SK-N-SH treated with all-trans-retinoic acid at 6 μM for 48 hours (cell line): ENCODE results near the gene FHOD1.

Experiments used
- CSDC2 ChIP-seq: fragments of 250-450 bp; sonication (Bioruptor Pico); IDR thresholded peaks from 2 replicates; pipeline ENCODE4 v1.5.0; 2020; ENCODE audit warnings: mild to moderate bottlenecking, moderate library complexity
- GLIS3 ChIP-seq: fragments of 250-450 bp; sonication (Bioruptor Pico); IDR thresholded peaks from 2 replicates; pipeline ENCODE4 v1.5.0; 2020; ENCODE audit warnings: mild to moderate bottlenecking, moderate library complexity
- RARB ChIP-seq: fragments of 250-450 bp; sonication (Bioruptor Pico); IDR thresholded peaks from 2 replicates; pipeline ENCODE4 v1.8.0; 2021; ENCODE audit warnings: mild to moderate bottlenecking, moderate library complexity
- SNAI2 ChIP-seq: fragments of 250-450 bp; sonication (Bioruptor Pico); IDR thresholded peaks from 2 replicates; pipeline ENCODE4 v1.5.0; 2020; ENCODE audit warnings: mild to moderate bottlenecking, moderate library complexity
- TCF4 ChIP-seq: fragments of 250-450 bp; sonication (Bioruptor Pico); IDR thresholded peaks from 2 replicates; pipeline ENCODE4 v1.8.0; 2021; ENCODE audit warnings: mild to moderate bottlenecking, moderate library complexity, borderline replicate concordance
- ZFP3 ChIP-seq: fragments of 250-450 bp; sonication (Bioruptor Pico); IDR thresholded peaks from 2 replicates; pipeline ENCODE4 v1.5.0; 2020; ENCODE audit warnings: mild to moderate bottlenecking, moderate library complexity
- ZFP30 ChIP-seq: fragments of 450-650 bp; formaldehyde crosslinking; IDR thresholded peaks from 2 replicates; pipeline ENCODE4 v1.5.0; 2022; ENCODE audit warnings: mild to moderate bottlenecking, moderate library complexity
- TF ChIP-seq, protein P1 (sequence below): fragments of 250-450 bp; sonication (Bioruptor Pico); IDR thresholded peaks from 2 replicates; pipeline ENCODE4 v1.8.0; 2020; ENCODE audit warnings: mild to moderate bottlenecking, moderate library complexity, borderline replicate concordance
- TF ChIP-seq, protein P2 (sequence below): fragments of 250-450 bp; sonication (Bioruptor Pico); IDR thresholded peaks from 2 replicates; pipeline ENCODE4 v1.5.1; 2020; ENCODE audit warnings: low read depth, mild to moderate bottlenecking, moderate library complexity
- TF ChIP-seq, protein P3 (sequence below): fragments of 250-450 bp; sonication (Bioruptor Pico); IDR thresholded peaks from 2 replicates; pipeline ENCODE4 v1.8.0; 2021; ENCODE audit warnings: low read depth, mild to moderate bottlenecking, moderate library complexity, borderline replicate concordance
- TF ChIP-seq, protein P4 (sequence below): fragments of 250-450 bp; sonication (Bioruptor Pico); IDR thresholded peaks from 2 replicates; pipeline ENCODE4 v1.5.1; 2021; ENCODE audit warnings: mild to moderate bottlenecking, moderate library complexity

DNA sequence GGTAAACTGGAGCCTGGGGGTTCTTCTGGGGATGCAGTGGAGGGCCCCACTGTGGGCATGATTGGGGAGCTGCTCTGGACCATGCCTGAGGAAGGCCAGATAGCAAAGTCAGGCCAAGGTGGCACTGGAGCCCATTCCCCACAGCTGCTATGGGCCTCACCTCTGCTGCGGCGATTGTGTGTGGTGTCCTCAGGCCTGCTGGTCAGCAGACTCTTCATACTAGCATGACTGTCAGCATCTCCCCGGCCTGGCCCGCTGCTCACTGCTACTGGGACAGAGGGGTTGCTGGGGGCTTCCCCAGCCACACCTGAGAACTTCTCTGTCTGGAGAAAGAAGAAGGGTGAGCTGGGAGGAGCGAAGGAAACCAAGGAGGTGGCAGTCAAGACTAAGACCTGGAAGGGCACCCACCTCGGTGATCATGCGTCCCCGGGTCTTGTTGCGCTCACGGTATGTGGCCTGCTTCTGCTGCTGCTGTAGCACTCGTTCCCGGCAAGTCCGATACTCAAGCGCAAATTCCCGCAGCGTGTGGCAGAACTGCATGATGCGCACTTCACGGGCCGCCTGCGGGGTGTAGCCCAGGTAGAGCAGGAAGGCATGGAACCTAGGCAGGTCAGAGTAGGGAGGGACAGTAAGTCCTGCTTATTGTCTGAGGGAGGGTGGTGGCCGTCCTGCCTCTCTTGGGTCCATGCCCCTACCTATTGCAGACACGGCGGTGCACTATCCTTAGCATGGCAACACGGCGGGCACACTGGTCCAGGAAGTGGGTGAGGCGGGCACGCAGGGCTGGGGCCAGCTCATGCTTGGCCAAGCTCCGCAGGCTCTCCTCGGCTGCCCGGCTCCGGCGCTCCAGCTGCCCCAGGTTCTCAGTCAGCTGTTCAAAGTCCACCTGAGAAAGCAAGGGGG is 17.1 kb downstream of the FHOD1 start:
- TF ChIP-seq, protein P1, sequence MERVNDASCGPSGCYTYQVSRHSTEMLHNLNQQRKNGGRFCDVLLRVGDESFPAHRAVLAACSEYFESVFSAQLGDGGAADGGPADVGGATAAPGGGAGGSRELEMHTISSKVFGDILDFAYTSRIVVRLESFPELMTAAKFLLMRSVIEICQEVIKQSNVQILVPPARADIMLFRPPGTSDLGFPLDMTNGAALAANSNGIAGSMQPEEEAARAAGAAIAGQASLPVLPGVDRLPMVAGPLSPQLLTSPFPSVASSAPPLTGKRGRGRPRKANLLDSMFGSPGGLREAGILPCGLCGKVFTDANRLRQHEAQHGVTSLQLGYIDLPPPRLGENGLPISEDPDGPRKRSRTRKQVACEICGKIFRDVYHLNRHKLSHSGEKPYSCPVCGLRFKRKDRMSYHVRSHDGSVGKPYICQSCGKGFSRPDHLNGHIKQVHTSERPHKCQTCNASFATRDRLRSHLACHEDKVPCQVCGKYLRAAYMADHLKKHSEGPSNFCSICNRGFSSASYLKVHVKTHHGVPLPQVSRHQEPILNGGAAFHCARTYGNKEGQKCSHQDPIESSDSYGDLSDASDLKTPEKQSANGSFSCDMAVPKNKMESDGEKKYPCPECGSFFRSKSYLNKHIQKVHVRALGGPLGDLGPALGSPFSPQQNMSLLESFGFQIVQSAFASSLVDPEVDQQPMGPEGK (CRISPR knock-in tag), result no peak
- TF ChIP-seq RARB (CRISPR knock-in tag) (no peak), ZFP3 (CRISPR knock-in tag) (no peak), ZFP30 (CRISPR knock-in tag) (no peak), SNAI2 (CRISPR knock-in tag) (no peak), TCF4 (no peak), GLIS3 (CRISPR knock-in tag) (no peak), CSDC2 (CRISPR knock-in tag) (no peak)
- TF ChIP-seq, protein P2, sequence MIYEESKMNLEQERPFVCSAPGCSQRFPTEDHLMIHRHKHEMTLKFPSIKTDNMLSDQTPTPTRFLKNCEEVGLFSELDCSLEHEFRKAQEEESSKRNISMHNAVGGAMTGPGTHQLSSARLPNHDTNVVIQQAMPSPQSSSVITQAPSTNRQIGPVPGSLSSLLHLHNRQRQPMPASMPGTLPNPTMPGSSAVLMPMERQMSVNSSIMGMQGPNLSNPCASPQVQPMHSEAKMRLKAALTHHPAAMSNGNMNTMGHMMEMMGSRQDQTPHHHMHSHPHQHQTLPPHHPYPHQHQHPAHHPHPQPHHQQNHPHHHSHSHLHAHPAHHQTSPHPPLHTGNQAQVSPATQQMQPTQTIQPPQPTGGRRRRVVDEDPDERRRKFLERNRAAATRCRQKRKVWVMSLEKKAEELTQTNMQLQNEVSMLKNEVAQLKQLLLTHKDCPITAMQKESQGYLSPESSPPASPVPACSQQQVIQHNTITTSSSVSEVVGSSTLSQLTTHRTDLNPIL (CRISPR knock-in tag), result no peak
- TF ChIP-seq, protein P3, sequence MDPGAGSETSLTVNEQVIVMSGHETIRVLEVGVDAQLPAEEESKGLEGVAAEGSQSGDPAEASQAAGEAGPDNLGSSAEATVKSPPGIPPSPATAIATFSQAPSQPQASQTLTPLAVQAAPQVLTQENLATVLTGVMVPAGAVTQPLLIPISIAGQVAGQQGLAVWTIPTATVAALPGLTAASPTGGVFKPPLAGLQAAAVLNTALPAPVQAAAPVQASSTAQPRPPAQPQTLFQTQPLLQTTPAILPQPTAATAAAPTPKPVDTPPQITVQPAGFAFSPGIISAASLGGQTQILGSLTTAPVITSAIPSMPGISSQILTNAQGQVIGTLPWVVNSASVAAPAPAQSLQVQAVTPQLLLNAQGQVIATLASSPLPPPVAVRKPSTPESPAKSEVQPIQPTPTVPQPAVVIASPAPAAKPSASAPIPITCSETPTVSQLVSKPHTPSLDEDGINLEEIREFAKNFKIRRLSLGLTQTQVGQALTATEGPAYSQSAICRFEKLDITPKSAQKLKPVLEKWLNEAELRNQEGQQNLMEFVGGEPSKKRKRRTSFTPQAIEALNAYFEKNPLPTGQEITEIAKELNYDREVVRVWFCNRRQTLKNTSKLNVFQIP, result no peak
- TF ChIP-seq, protein P4, sequence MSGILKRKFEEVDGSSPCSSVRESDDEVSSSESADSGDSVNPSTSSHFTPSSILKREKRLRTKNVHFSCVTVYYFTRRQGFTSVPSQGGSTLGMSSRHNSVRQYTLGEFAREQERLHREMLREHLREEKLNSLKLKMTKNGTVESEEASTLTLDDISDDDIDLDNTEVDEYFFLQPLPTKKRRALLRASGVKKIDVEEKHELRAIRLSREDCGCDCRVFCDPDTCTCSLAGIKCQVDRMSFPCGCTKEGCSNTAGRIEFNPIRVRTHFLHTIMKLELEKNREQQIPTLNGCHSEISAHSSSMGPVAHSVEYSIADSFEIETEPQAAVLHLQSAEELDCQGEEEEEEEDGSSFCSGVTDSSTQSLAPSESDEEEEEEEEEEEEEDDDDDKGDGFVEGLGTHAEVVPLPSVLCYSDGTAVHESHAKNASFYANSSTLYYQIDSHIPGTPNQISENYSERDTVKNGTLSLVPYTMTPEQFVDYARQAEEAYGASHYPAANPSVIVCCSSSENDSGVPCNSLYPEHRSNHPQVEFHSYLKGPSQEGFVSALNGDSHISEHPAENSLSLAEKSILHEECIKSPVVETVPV (CRISPR knock-in tag), result no peak
